ENCODE data around the gene DOCK10.

DOCK10 gene

DNA sequence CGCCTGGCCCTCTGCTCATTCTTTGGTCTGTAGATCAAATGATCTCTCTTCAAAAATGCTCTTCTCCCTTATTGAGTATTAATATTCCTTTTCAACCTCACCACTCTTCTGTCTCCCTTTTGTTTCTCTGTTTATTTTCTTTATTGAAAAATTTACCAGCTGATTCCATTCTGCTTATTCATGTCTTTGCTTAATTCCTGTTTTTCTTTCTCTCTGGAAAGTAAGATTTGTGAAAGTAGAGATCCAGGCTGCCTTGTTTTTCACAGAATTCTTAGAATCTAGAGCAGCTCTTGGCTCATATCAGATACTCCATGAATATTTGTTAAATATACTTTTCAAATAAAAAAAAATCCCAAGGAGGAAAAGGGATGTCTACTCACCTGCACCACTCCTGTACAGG lies 157.0 kb downstream of the DOCK10 start:
- no peak for DNase-seq (ENCODE audit: low read depth in 2 of 2, low spot score in 1 of 2)

DNA sequence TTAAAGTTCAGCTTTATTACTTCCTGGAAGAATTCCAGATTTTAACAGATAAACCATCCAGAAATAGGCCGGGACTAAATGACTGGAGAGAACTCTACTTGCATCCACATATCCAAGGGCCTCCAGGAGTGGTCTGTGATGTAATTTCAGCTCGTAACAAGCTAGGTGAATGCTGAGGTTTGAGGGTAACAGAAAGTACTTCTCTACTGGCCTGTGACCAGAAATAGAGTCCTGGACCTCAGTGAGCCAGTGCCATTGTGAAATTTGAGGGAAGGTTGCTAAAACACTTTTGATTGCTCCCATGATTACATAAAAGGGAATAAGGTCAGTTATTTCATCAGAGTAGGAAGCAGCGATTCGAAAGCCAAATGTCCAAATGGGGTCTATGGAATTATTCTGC lies 158.1 kb downstream of the DOCK10 start:
- DNase-seq (ENCODE audit: low read depth in 2 of 2, low spot score in 1 of 2), result no peak

DNA sequence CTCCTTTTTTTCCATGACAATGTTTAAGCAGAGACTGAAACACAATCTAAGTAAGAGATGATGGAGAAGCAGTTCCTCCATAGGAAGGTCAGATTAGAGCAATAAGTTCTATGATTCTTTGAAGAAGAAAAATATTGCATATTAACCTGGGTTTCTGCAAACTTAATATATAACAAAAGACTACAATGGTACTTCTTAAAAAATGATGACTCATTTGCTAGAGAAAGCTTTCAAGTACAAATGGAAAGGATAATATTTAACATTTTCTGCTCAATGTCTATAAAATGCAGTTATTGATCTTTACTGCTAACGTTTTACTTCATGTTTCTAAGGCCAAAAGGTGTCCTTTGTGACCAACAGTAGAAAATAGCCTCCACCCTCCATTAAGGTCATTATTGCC lies 158.6 kb downstream of the DOCK10 start:
- DNase-seq (ENCODE audit: low read depth in 2 of 2, low spot score in 1 of 2), result no peak

DNA sequence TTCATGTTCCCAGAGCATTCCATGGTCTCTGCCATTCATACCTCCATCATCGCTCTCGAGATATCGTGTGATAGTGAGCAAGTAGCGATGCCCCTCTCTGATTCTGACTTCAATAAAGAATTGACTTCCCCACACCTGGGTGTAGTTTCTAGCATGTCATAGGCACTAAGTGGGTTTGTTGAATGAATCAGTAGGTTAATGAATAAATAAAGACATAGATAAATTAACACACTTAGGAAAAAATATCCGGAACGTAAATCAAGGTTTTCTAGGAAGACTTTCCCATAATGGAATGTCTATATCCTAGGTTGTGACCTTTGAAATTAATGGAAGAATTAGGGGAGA lies 159.1 kb downstream of the DOCK10 start:
- no peak for DNase-seq (ENCODE audit: low read depth in 2 of 2, low spot score in 1 of 2)

DNA sequence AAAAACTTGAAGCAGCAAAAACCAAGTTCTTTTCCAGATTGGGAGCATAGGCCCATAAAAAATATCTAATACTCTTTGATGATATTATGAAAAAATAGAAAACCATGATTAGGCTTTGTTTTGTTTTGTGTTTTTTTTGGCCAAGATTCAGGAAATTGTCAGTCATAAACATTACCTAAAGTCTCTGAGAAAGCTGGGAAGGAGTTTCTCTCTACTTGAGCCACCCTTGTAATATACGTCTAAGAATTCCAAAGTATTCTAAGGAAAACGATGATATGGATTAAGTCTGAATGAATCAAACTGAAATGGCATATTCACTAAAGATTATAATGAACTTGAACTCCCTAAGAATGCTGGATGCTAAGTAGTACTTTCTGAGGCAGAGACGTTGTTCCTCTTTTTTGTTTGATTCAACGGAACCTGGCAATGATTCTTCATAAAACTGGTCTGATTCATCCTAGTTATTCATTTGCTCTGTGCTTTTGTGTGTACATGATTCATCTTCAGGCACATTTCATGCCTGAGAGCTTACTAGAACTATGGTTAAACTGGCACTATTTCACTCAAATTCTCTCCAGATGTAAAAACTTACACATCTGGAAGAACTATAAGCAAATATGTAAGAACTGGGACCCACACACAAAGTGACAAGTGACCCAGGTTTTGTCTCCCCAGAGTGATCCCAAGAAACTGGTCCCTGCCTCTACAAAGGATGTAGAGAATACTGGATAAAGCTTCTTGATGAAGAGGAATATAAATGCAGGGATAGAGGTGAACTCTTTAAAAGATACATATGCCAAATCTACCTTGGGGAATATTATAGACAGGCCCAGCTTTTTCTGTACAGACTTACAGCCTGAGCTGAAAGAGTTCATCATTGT lies 159.7 kb downstream of the DOCK10 start:
- DNase-seq (ENCODE audit: low read depth in 2 of 2, low spot score in 1 of 2), result no peak

DNA sequence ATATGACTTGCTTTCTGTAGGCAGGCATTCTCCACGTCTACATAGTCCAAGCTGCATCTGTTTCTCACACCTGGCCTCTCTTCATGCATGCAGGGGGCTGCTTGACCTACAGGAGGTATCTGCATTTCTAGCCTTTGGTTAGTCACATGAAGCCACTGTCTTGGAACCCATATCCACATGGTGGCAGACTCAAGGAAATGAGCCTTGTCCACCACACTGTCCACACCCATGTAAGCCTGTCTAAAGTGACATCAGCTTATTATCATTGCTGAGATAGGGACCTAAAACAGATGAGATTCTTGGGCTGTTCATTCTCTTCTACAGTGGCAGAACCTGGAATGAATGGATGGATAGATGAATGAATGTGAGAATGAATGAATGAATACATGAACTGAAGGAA lies 160.4 kb downstream of the DOCK10 start:
- DNase-seq (ENCODE audit: low read depth in 2 of 2, low spot score in 1 of 2), result no peak

DNA sequence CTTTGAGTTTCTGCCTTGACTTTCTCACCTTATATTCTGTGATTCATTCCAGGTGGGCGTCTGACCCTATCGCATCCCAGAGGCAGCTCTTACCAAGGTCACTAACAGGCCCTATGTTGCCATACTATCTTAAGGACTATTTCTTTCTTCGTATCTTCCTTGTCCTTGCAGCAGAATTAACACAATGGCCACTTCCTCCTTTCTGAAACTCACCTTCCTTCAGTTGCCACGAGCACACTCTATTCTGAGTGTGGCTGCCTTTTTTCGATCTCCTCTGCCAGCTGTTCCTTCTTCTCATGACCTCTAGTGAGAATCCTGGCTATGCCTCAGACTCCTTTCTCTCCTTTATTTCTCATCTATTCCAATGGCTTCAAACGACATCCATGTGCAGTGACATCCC lies 165.7 kb downstream of the DOCK10 start:
- DNase-seq (ENCODE audit: low read depth in 2 of 2, low spot score in 1 of 2), result no peak

DNA sequence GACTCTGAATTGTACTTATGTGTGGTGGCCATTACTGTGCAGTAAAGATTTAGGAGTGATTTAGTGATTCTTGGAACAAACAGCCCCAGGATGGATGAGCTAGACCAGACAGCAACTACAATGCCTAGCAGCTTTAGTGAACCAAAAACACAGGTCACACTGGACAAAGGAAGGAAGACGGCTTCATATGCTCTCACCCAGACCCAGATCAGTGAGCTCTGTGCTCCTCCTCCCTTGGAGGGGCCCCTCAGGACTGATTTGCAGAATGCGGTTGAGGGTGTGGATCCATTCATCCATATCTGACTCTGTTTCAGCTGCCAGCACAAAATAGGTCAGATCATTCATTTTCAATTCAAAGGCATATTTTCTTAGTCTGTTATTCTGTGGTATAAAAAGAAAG lies 166.4 kb downstream of the DOCK10 start:
- no peak for DNase-seq (ENCODE audit: low read depth in 2 of 2, low spot score in 1 of 2)

DNA sequence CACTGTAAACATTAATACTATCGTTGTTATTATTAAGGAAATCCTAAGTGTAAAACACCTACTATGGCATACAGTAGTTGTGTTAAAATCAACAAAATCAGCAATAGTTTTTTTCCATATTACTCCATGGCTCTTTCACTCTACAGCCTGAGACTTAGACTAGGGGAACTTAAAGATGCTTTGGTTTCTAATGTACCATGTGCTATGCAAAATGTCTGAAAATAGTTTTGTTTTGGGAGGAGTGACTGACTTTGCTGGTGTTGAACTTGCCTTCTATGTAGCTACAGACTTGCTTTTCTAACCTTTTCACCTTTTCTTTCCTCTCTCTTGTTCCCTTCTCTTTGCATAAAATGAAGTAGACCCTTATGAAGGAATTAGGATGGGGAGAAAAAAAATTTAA lies 167.1 kb downstream of the DOCK10 start:
- DNase-seq (ENCODE audit: low read depth in 2 of 2, low spot score in 1 of 2), result no peak

DNA sequence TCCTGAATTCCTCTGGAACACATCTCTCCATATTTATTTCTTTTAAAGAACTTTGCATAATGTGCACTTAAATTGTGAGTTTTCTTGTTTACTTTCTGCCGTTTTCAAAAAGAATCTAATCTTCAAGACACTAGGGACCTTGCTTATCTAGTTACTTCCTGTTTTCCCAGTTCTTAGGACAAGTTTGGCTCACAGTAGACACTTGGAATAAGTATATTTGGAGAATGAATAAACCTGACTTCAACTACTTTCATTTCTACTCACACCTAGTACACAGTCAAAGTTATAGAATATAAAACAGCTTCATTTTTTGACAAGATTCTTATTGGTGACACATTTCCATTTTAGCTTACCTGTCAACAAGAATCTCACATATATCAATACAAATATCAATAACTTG lies 170.5 kb downstream of the DOCK10 start:
- no peak for DNase-seq (ENCODE audit: low read depth in 2 of 2, low spot score in 1 of 2)

DNA sequence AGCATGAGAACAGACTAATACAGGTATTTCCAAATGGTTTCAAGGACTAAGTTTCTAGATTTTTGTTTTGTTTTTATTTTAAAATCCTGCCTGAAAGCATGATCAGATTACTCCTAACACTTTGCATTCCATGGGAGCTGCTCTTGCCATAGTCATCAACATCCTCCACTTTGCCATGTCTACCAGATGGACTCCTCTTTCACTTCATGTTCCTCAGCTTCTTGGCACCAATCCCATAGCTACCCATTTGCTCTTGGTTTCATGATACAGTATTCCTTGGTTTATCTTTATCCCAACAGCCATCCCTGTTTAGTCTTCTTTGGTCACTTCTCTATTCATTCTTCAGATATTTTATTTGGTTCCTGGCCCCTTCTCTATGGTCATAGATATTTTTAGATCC lies 171.9 kb downstream of the DOCK10 start:
- no peak for DNase-seq (ENCODE audit: low read depth in 2 of 2, low spot score in 1 of 2)

DNA sequence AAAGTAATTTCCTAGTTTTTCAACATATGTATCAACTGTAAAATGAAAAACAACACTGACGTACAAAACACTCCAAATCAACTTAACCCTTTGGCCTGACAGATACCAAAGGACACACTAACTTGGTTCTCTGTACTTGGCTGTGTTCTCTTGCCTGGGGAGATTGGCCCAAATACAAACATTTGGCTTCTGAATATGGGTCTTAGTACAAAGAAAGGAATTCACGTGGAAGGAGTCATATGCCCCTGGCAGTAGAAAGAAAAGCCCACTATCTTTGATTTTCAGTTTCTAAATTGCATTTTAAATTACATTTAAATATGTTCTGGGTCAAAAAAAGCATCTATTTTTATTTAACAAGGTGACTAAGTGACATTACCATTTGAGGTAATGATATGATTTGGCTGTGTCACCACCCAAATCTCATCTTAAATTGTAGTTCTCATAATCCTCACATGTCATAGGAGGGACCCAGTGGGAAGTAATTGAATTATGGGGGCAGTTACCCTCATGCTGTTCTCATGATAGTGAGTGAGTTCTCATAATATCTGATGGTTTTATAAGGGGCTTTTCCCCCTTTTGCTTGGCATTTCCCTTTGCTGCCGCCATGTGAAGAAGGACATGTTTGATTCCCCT lies 172.6 kb downstream of the DOCK10 start:
- no peak for DNase-seq (ENCODE audit: low read depth in 2 of 2, low spot score in 1 of 2)

DNA sequence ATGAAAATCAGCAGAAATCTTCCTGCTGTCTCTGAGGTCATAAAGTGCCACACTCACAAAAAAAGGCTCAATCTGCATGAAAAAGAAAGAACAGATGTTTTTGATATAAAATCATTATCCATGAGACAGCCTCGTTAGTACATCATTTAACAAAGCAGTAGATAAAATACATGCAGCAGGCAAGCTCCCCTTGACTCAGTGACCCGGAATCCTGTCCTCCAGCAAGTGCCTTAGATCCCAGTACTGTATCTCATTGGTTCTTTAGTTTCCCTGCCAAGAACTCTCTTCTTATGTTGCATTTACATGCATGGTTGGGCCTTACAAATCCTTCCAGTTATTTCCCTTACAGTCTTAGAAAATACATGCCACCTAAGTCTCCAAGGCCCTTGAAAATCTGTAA lies 177.3 kb downstream of the DOCK10 start:
- no peak for DNase-seq (ENCODE audit: low read depth in 2 of 2, low spot score in 1 of 2)

DNA sequence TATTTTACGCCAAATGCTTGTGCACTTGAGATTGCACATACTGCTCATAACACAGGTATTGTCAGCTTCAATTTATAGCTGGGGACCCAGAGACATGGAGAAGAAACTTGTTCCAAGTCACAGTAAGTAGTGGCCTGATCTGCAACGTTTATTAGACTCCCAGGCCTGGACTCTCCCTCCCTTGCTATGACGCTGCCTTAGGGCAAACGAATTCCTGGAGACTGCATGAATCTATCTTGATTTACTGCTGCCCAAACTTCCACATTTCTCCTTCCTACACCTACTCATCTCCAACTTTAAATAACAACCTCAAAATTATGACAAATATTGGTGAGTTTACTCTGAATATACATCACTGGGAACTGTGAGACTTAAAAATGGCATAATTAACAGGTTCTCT lies 181.0 kb downstream of the DOCK10 start:
- DNase-seq (ENCODE audit: low read depth in 2 of 2, low spot score in 1 of 2), result no peak

DNA sequence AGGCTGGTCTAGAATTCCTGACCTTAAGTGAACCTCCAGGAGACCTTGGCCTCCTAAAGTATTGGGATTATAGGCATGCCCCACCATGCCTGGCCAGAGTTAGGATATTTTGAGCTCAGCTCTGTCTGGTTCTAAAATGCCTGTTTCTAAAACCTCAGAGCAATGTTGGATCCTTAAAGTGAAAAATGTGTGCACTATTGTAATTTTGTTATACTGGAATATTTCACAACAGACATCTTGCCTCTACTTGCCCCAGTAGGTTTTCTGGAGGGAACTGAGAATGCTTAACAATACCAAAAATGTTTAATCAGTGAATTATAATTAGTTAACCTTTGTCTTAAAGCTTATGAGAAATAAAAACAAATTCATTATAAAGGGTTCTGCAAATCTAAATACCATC lies 181.5 kb downstream of the DOCK10 start:
- no peak for DNase-seq (ENCODE audit: low read depth in 2 of 2, low spot score in 1 of 2)

DNA sequence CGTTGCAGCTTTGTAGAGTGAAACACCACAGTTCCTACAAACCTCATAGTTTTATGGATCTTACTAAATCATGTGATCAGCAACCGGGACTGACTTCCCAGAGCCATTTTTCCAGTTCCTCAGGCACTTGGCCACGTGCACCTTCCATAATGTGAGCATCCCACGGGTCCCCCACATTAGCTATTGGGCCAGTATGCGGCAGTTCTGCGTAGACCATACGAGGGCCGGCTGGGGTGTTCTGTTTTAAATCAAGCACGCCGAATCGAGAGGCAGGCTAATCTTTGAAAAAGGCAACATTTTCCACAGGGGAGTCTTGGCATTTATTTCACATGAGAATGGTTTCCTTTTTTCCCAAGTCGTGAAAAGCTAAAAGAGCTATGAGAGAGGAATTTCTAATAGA lies 190.5 kb downstream of the DOCK10 start:
- no peak for DNase-seq (ENCODE audit: low read depth in 2 of 2, low spot score in 1 of 2)

DNA sequence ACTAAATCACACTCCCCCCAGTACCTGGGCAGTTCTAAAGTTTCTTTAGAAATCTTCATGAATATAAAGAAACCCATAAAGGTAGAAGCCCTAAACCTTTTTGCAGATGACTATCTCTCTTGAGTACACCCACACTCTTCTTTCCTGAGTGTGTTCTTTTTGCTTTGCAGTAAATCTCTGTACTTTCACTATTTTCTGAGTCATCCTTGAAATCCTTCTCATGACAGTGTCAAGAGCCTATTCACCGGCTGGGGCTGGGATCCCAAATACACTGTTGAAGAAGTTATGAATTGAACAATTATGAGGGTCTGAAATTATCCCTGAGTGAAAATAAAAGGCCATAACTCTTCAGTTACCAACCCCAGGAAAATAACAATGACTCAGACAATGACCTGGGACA lies 192.2 kb downstream of the DOCK10 start:
- no peak for DNase-seq (ENCODE audit: low read depth in 2 of 2, low spot score in 1 of 2)

DNA sequence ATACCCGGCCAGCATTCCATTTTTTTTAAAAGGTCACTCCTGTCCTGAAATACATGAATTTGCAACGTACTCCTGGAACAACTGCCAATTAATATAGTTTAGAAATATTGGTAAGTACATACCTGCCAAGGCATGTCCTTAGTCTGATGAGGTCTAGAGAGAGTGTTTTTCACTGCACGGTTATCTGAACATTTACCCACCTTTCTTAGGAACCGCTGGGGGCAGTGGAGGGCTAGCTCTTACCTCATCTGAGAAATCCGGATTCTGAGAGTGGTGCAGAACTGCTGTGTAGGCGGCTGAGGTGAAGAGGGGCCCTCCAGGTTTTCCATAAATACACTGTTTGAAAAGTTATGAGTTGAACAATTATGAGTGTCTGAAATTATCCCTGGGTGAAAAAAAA lies 193.0 kb downstream of the DOCK10 start:
- no peak for DNase-seq (ENCODE audit: low read depth in 2 of 2, low spot score in 1 of 2)

DNA sequence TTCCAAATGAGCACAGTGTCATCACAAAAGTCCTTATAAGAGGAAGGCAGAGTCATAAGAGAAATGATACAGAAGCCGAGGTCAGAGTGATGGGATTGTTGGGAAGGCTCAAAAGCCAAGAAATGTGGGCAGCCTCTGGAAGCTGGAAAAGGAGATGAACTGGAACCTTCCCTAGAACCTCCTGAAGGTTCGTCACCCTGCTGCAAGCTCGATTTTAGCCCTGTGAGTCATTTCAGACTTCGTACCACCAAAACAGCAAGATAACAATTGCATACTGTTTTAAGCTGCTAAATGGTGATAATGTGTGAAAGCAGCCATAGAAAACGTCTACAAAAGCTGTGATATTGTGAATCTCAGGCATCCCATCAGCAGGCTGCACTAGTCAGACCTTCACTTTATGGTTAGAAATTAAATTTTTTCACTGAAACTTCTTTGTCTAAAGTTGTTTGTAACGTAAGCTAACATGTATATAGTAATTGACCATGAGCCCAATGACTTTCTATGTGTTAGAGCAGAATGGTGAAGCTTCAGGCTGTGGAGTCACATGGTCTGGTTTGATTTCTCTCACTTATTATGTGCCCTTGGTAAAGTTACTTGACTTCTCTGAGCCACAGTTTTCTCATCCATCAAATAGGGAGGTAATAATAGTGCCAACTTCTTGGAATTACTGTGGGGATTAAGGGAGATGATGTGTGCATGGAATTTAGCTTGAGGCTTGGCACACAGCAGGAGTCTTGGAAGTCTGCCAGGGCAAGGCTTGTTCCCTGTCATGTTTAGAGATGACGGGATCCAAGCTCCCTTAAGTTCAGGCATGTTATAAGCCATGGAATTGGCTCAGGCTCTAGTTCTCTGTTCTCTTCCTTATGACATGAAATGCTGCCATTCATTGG lies 194.1 kb downstream of the DOCK10 start:
- no peak for DNase-seq (ENCODE audit: low read depth in 2 of 2, low spot score in 1 of 2)

DNA sequence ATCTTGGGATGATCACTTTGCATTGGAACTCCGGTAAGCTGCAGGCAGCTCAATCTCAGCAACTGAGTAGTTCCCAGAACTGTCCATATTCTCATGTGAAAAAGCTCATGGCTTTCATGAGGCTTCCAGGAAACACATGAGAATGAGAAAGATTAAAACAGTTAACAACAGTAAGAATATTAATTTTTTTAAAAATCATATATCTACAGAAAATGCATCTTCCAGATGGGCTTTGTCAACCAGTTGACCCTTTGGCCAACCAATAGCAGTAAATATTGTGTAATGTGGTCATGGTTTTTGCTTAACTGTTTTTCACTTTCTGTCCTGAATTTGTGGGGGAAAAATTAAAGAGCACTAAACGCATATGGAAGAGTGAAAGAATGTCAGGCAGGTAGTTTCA lies 194.9 kb downstream of the DOCK10 start:
- DNase-seq (ENCODE audit: low read depth in 2 of 2, low spot score in 1 of 2), result no peak

DNA sequence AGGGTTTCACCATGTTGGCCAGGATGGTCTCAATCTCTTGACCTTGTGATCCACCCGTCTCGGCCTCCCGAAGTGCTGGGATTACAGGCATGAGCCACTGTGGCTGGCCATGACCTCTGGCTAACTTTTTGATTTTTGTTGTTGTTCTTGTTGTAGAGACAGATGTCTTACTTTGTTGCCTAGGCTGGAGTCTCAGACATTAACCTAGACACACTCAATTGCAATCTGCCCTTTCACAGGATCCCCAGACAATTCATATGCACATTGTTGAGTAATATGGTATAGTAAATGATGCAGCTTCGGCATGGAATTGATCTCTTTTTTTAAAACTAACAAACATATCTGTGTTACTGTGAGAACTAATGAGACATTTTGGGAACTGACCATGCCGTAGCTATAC lies 195.6 kb downstream of the DOCK10 start:
- no peak for DNase-seq (ENCODE audit: low read depth in 2 of 2, low spot score in 1 of 2)

DNA sequence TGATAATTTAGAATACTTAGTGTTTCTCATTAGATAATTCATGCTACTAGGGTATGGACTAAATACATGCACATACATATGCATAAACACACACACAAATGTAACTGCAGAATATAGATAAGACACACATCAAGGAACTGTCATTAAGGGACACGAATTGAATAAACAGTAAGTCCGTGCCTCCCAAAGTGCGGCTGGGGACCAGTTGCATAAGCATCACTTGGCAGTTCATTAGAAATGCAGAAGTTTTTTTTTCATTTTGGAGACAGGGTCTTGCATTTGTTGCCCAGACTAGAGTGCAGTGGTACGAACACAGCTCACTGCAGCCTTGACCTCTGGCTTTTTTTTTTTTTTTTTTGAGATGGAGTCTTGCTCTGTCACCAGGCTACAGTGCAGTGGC lies 196.1 kb downstream of the DOCK10 start:
- DNase-seq (ENCODE audit: low read depth in 2 of 2, low spot score in 1 of 2), result no peak

Data from stimulated activated CD8-positive, alpha-beta memory T cell treated with anti-CD3 and anti-CD28 coated beads, Interleukin-4, amount 100 ng/mL, for 4 hours (primary cell).